ENCODE results near the gene UCN3.
"Not testable (repeated sequence)": the region's sequence is repeated elsewhere in the genome, so short reads cannot be mapped to it uniquely, and the experiment has no call there.

UCN3 gene

GRCh38 chr10:5373891-5374611 lies 9.3 kb downstream of the UCN3 start:
- DNase-seq (ENCODE audit: low read depth in 1 of 2, low spot score in 1 of 2), result no peak
- in situ Hi-C loops (cut with HindIII; ENCODE audit: low pct_unique_long_range_greater_than_20kb, low sequenced_read_pairs), result no loop called here
- no peak for TF ChIP-seq JUND (IDR thresholded peaks at IDR 0.05; ENCODE audit: low read depth)

GRCh38 chr10:5376450-5376849 lies 11.7 kb downstream of the UCN3 start:
- no peak for TF ChIP-seq JUND (IDR thresholded peaks at IDR 0.05; ENCODE audit: low read depth)
- in situ Hi-C loops (cut with HindIII; ENCODE audit: low pct_unique_long_range_greater_than_20kb, low sequenced_read_pairs), result no loop called here
- DNase-seq (ENCODE audit: low read depth in 1 of 2, low spot score in 1 of 2), result no peak

- DNase-seq (ENCODE audit: low read depth in 1 of 2, low spot score in 1 of 2); in situ Hi-C loops (cut with HindIII; ENCODE audit: low pct_unique_long_range_greater_than_20kb, low sequenced_read_pairs): not testable (repeated sequence)
These were observed 14.4 kb downstream of the UCN3 start for GRCh38 chr10:5379202-5379601.

GRCh38 chr10:5380395-5380794 lies 15.6 kb downstream of the UCN3 start:
- DNase-seq (ENCODE audit: low read depth in 1 of 2, low spot score in 1 of 2); in situ Hi-C loops (cut with HindIII; ENCODE audit: low pct_unique_long_range_greater_than_20kb, low sequenced_read_pairs): not testable (repeated sequence)

- DNase-seq (ENCODE audit: low read depth in 1 of 2, low spot score in 1 of 2), result no peak
- no peak for TF ChIP-seq JUND (IDR thresholded peaks at IDR 0.05; ENCODE audit: low read depth)
- in situ Hi-C loops (cut with HindIII; ENCODE audit: low pct_unique_long_range_greater_than_20kb, low sequenced_read_pairs), result no loop called here
These were observed 16.4 kb downstream of the UCN3 start for GRCh38 chr10:5381187-5381586.

- TF ChIP-seq JUND (IDR thresholded peaks at IDR 0.05; ENCODE audit: low read depth), result no peak
- in situ Hi-C loops (cut with HindIII; ENCODE audit: low pct_unique_long_range_greater_than_20kb, low sequenced_read_pairs), result no loop called here
- no peak for DNase-seq (ENCODE audit: low read depth in 1 of 2, low spot score in 1 of 2)
These were observed 20.5 kb downstream of the UCN3 start for GRCh38 chr10:5385224-5385623.

- TF ChIP-seq JUND (IDR thresholded peaks at IDR 0.05; ENCODE audit: low read depth), result no peak
- in situ Hi-C loops (cut with HindIII; ENCODE audit: low pct_unique_long_range_greater_than_20kb, low sequenced_read_pairs), result no loop called here
These were observed 22.4 kb downstream of the UCN3 start for GRCh38 chr10:5387169-5387568.

GRCh38 chr10:5390607-5391205 lies 25.9 kb downstream of the UCN3 start:
- no peak for TF ChIP-seq JUND (IDR thresholded peaks at IDR 0.05; ENCODE audit: low read depth)

More at GRCh38 chr10:5387169-5387568, 22.4 kb downstream of the UCN3 start:
- DNase-seq (ENCODE audit: low read depth in 1 of 2, low spot score in 1 of 2), result no peak

GRCh38 chr10:5391790-5392189 lies 27.0 kb downstream of the UCN3 start:
- no peak for TF ChIP-seq JUND (IDR thresholded peaks at IDR 0.05; ENCODE audit: low read depth)
- in situ Hi-C loops (cut with HindIII; ENCODE audit: low pct_unique_long_range_greater_than_20kb, low sequenced_read_pairs), result no loop called here

More at GRCh38 chr10:5390607-5391205, 25.9 kb downstream of the UCN3 start:
- in situ Hi-C loops (cut with HindIII; ENCODE audit: low pct_unique_long_range_greater_than_20kb, low sequenced_read_pairs), result no loop called here
- DNase-seq (ENCODE audit: low read depth in 1 of 2, low spot score in 1 of 2), result no peak

GRCh38 chr10:5393529-5393928 lies 28.8 kb downstream of the UCN3 start:
- TF ChIP-seq JUND (IDR thresholded peaks at IDR 0.05; ENCODE audit: low read depth), result no peak
- in situ Hi-C loops (cut with HindIII; ENCODE audit: low pct_unique_long_range_greater_than_20kb, low sequenced_read_pairs), result no loop called here
- no peak for DNase-seq (ENCODE audit: low read depth in 1 of 2, low spot score in 1 of 2)

More at GRCh38 chr10:5391790-5392189, 27.0 kb downstream of the UCN3 start:
- no peak for DNase-seq (ENCODE audit: low read depth in 1 of 2, low spot score in 1 of 2)

- no peak for TF ChIP-seq JUND (IDR thresholded peaks at IDR 0.05; ENCODE audit: low read depth)
- no peak for DNase-seq (ENCODE audit: low read depth in 1 of 2, low spot score in 1 of 2)
- in situ Hi-C loops (cut with HindIII; ENCODE audit: low pct_unique_long_range_greater_than_20kb, low sequenced_read_pairs), result no loop called here
These were observed 30.4 kb downstream of the UCN3 start for GRCh38 chr10:5395168-5395567.

GRCh38 chr10:5396556-5397300 lies 32.0 kb downstream of the UCN3 start:
- in situ Hi-C loops (cut with HindIII; ENCODE audit: low pct_unique_long_range_greater_than_20kb, low sequenced_read_pairs), result no loop called here
- no peak for DNase-seq (ENCODE audit: low read depth in 1 of 2, low spot score in 1 of 2)
- TF ChIP-seq JUND (IDR thresholded peaks at IDR 0.05; ENCODE audit: low read depth), result no peak

GRCh38 chr10:5399332-5399731 lies 34.6 kb downstream of the UCN3 start:
- TF ChIP-seq JUND (IDR thresholded peaks at IDR 0.05; ENCODE audit: low read depth), result no peak
- DNase-seq (ENCODE audit: low read depth in 1 of 2, low spot score in 1 of 2), result no peak
- in situ Hi-C loops (cut with HindIII; ENCODE audit: low pct_unique_long_range_greater_than_20kb, low sequenced_read_pairs), result no loop called here
